HCT116 (cell line): ENCODE results near the gene KCNB1. TPM values are rescaled to one million over a fixed set of nuclear protein-coding genes. Genes with fewer than 3 reads are reported as not detected.

Source experiments
- ATAC-seq: fragments of 200-7000 bp; cut with Tn5 transposase; 2 replicates; pipeline ENCODE4 v1.9.1; 2020; ENCODE audit warnings: mild to moderate bottlenecking, moderate library complexity
- BruUV-seq: library from RNA; stranded (reverse); fragments of 400-500 nt; replicated peaks from 2 replicates; lab custom pipeline; 2021; lab: Mats Ljungman, UMichigan
- CTCF ChIA-PET: fragments of 300-600 bp; sonication (Branson Sonifier 250); formaldehyde crosslinking; loops from one replicate; lab custom pipeline; 2021; ENCODE audit warnings: antibody characterized with exemption; lab: Charles Lee
- POLR2A ChIA-PET: fragments of 300-600, 350-600 bp; sonication (Branson Sonifier 250); formaldehyde crosslinking; loops from one replicate; lab custom pipeline; 2021; ENCODE audit warnings: antibody characterized with exemption; lab: Charles Lee
- RAD21 ChIA-PET, 2 experiments: fragments of 300-600 bp; sonication (Branson Sonifier 250); formaldehyde crosslinking; loops; one replicate each; lab custom pipeline; 2023; ENCODE audit warnings: low total read pairs in 2 of 2; ENCODE audit not compliant: uncharacterized antibody in 2 of 2, unreplicated experiment in 2 of 2, low non-redundant PET in 1 of 2; lab: Charles Lee
- DNase-seq: peaks from one replicate; pipeline ENCODE4 v3.0.0-alpha.2; 2010; ENCODE audit warnings: low read depth, low spot score
- H2AFZ ChIP-seq: fragments of 200-600 bp; shearing (Covaris generic), sonication (generic); 2 replicates; pipeline ENCODE4 v1.6.1; 2017; ENCODE audit warnings: low read depth, mixed run types, mixed read lengths, antibody characterized with exemption, low read length; ENCODE audit not compliant: poor library complexity, severe bottlenecking
- H3K27ac ChIP-seq: 2 replicates; pipeline ENCODE4 v1.5.1; 2012; ENCODE audit warnings: low read depth, low read length
- H3K27me3 ChIP-seq: fragments of 200-600 bp; sonication (generic); 2 replicates; pipeline ENCODE4 v1.6.1; 2016; ENCODE audit warnings: mixed run types, low read length, mixed read lengths; ENCODE audit not compliant: insufficient read depth
- H3K36me3 ChIP-seq, 2 experiments: fragments of 200-500 bp in 1 of 2; fragments of 200-600 bp in 1 of 2; sonication (Bioruptor generic) in 1 of 2; sonication (generic) in 1 of 2; 2 replicates each; pipeline versions ENCODE4 v1.5.1 to v1.6.1; 2014 to 2016; ENCODE audit warnings: low read length in 2 of 2, inconsistent platforms in 1 of 2, mixed read lengths in 1 of 2, mixed run types in 1 of 2; ENCODE audit not compliant: insufficient read depth in 2 of 2, control insufficient read depth in 1 of 2
- H3K4me1 ChIP-seq, 2 experiments: fragments of 200-600 bp in 1 of 2; sonication (generic) in 1 of 2; 2 replicates each; pipeline versions ENCODE4 v1.5.1 to v1.6.1; 2012 to 2017; ENCODE audit warnings: low read length in 2 of 2, inconsistent platforms in 1 of 2, mild to moderate bottlenecking in 1 of 2, mixed read lengths in 1 of 2, mixed run types in 1 of 2, moderate library complexity in 1 of 2; ENCODE audit not compliant: insufficient read depth in 2 of 2, control insufficient read depth in 1 of 2
- H3K4me2 ChIP-seq: fragments of 200-600 bp; sonication (generic); 2 replicates; pipeline ENCODE4 v1.6.1; 2017; ENCODE audit warnings: mixed run types, low read length, mixed read lengths
- H3K4me3 ChIP-seq, 2 experiments: fragments of 200-600 bp in 1 of 2; sonication (generic) in 1 of 2; replicated peaks in 1 of 2; 2 replicates each; pipeline ENCODE4 v1.5.1; 2011 to 2016; ENCODE audit warnings: low read length in 2 of 2, control low read depth in 1 of 2, low read depth in 1 of 2, mild to moderate bottlenecking in 1 of 2, mixed read lengths in 1 of 2, mixed run types in 1 of 2
- H3K79me2 ChIP-seq: fragments of 200-600 bp; sonication (generic); 2 replicates; pipeline ENCODE4 v1.6.1; 2017; ENCODE audit warnings: mild to moderate bottlenecking, mixed run types, low read length, moderate library complexity, mixed read lengths; ENCODE audit not compliant: insufficient read depth
- H3K9ac ChIP-seq: fragments of 200-600 bp; sonication (generic); 2 replicates; pipeline ENCODE4 v1.6.1; 2016; ENCODE audit warnings: low read length, mixed read lengths
- H3K9me2 ChIP-seq: fragments of 200-600 bp; sonication (generic), shearing (Covaris generic); 2 replicates; pipeline ENCODE4 v1.6.1; 2017; ENCODE audit warnings: mixed run types, mild to moderate bottlenecking, moderate library complexity; ENCODE audit not compliant: insufficient read depth
- H3K9me3 ChIP-seq, 2 experiments: fragments of 200-500 bp in 1 of 2; fragments of 200-600 bp in 1 of 2; sonication (Bioruptor generic) in 1 of 2; sonication (generic) in 1 of 2; 2 replicates each; pipeline ENCODE4 v1.6.1; 2014 to 2017; ENCODE audit warnings: low read length in 2 of 2, mixed read lengths in 2 of 2, inconsistent platforms in 1 of 2, low read depth in 1 of 2, mild to moderate bottlenecking in 1 of 2, mixed run types in 1 of 2, moderate library complexity in 1 of 2; ENCODE audit not compliant: control insufficient read depth in 1 of 2, insufficient read depth in 1 of 2
- H4K20me1 ChIP-seq: fragments of 200-600 bp; sonication (generic), shearing (Covaris generic); 2 replicates; pipeline ENCODE4 v1.6.1; 2017; ENCODE audit warnings: mixed run types, mild to moderate bottlenecking, moderate library complexity; ENCODE audit not compliant: insufficient read depth
- EGR1 ChIP-seq: IDR thresholded peaks from 2 replicates; pipeline ENCODE4 v1.6.1; 2012; ENCODE audit warnings: low read depth
- EZH2phosphoT487 ChIP-seq: fragments of 200-600 bp; IDR thresholded peaks from 2 replicates; pipeline ENCODE4 v1.6.1; 2018; ENCODE audit warnings: antibody characterized with exemption, borderline replicate concordance
- FOSL1 ChIP-seq: IDR thresholded peaks from 2 replicates; pipeline ENCODE4 v1.6.1; 2012; ENCODE audit warnings: low read depth
- JUND ChIP-seq: IDR thresholded peaks from 2 replicates; pipeline ENCODE4 v1.6.1; 2012
- POLR2A ChIP-seq: IDR thresholded peaks from 2 replicates; pipeline ENCODE4 v1.7.0; 2011; ENCODE audit warnings: borderline replicate concordance; ENCODE audit not compliant: insufficient read depth, insufficient read length; ENCODE audit errors: extremely low read depth
- RAD21 ChIP-seq: IDR thresholded peaks from 2 replicates; pipeline ENCODE4 v1.6.1; 2012; ENCODE audit warnings: low read depth, mild to moderate bottlenecking
- intact Hi-C: fragments of 100-400 bp; cut with micrococcal nuclease; formaldehyde crosslinking; loops from 2 replicates; pipeline ENCODE4 v1.10.0; 2022
- total RNA-seq: library from RNA; stranded (reverse); gene quantifications from one replicate; pipeline ENCODE4 v1.2.1, GENCODE V29; 2021; ENCODE audit not compliant: unreplicated experiment
- TF ChIP-seq, protein P1 (sequence below): IDR thresholded peaks from 2 replicates; pipeline ENCODE4 v1.6.1; 2011; ENCODE audit warnings: mild to moderate bottlenecking, low read length, moderate library complexity; ENCODE audit not compliant: insufficient replicate concordance; ENCODE audit errors: extremely low read depth

Gene KCNB1
- total RNA-seq, 1 experiment from 2014 or later = 0.79 TPM

DNA sequence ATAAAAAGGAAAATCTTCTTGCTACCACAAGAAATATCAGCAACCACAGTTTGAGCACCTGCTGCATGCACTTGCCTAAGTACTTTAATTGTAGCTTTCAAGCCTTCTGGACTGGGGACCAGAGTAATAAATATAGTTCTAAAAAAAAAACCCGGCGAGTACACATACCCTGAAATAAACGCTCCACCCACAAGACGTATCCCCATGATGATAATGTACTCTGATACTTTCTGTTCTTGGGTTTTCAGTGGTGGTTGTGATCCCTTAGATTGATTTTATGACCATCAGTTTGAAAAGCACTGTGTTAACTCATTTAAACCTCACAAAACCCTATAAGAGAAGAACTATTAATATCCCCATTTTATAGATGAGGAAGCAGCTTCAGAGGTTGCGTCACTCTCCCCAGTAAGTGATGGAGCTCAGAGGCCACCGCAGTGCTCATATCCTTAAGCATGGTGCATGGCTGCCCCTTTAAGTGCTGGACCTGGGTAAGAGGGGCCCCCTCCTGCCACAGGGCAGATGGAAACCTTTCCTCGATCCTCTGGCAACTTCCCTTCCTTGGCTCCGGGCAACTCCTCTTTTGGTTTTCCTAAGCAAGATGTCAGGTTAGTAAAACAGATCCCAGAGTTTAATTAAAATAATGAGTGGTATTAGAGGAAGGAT lies 67.3 kb downstream of the KCNB1 start:
- no peaks in the 10 kb centered on the region for H3K4me1 ChIP-seq
- no peak for DNase-seq
- H2AFZ ChIP-seq = no peak overlapping the region
- no peak overlapping the region for H3K9ac ChIP-seq
- H3K36me3 ChIP-seq = no peaks in the 10 kb centered on the region
- peaks cover 38% of the 10 kb centered on the region for H3K27me3 ChIP-seq
- H3K4me3 ChIP-seq = no peak overlapping the region
- POLR2A ChIA-PET = no interaction called here
- no TSS peak for BruUV-seq
- no peaks in the 10 kb centered on the region for H3K9me2 ChIP-seq
- no peak overlapping the region for H3K27ac ChIP-seq
- H3K79me2 ChIP-seq = no peaks in the 10 kb centered on the region
- RAD21 ChIA-PET = no interaction called here
- intact Hi-C loops = no loop called here
- no peaks in the 10 kb centered on the region for H3K9me3 ChIP-seq
- no peak for ATAC-seq
- H4K20me1 ChIP-seq = no peaks in the 10 kb centered on the region
- CTCF ChIA-PET = no interaction called here
- no peak for TF ChIP-seq POLR2A
- no peak for TF ChIP-seq FOSL1
- no peak overlapping the region for H3K4me2 ChIP-seq

DNA sequence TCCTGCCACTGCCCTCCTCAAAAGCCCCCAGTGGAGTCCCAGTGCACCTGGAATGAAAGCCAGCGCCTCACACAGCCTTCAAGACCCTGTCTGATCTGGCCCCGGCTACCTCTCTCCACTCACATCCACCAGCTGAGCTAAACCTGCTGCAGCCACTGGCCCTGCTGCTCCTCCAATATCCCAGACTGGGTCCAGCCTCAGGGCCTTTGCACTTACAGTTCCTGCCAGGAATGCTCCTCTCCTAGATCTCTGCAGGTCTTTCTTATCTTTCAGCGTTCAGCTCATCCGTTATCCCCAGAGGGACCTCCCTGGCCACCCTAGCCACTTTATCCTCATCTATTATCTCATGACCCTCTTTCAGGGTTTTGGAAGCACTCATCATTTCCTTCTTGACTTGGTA lies 68.8 kb downstream of the KCNB1 start:
- Histone ChIP-seq H3K4me3 (no peak overlapping the region), H3K79me2 (no peaks in the 10 kb centered on the region), H3K36me3 (no peaks in the 10 kb centered on the region), H3K9ac (no peak overlapping the region), H3K4me1 (no peaks in the 10 kb centered on the region), H3K9me2 (no peaks in the 10 kb centered on the region), H3K27me3 (peaks cover 38% of the 10 kb centered on the region), H3K27ac (no peak overlapping the region), H2AFZ (no peak overlapping the region), H3K9me3 (no peaks in the 10 kb centered on the region), H4K20me1 (no peaks in the 10 kb centered on the region), H3K4me2 (no peak overlapping the region)
- no peak for DNase-seq
- no peak for ATAC-seq
- intact Hi-C loops = no loop called here
- TF ChIP-seq EZH2phosphoT487 (no peak), RAD21 (no peak), EGR1 (no peak), JUND (no peak)
- TF ChIP-seq, protein P1, sequence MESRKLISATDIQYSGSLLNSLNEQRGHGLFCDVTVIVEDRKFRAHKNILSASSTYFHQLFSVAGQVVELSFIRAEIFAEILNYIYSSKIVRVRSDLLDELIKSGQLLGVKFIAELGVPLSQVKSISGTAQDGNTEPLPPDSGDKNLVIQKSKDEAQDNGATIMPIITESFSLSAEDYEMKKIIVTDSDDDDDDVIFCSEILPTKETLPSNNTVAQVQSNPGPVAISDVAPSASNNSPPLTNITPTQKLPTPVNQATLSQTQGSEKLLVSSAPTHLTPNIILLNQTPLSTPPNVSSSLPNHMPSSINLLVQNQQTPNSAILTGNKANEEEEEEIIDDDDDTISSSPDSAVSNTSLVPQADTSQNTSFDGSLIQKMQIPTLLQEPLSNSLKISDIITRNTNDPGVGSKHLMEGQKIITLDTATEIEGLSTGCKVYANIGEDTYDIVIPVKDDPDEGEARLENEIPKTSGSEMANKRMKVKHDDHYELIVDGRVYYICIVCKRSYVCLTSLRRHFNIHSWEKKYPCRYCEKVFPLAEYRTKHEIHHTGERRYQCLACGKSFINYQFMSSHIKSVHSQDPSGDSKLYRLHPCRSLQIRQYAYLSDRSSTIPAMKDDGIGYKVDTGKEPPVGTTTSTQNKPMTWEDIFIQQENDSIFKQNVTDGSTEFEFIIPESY = no peak
- RAD21 ChIA-PET = no interaction called here
- BruUV-seq = no TSS peak
- POLR2A ChIA-PET = no interaction called here
- CTCF ChIA-PET = no interaction called here
